Measurements from ENCODE around the gene PLK5.

PLK5 gene

GRCh38 chr19:1561236-1561842 is 37.5 kb downstream of the PLK5 start:
- H2AK5ac ChIP-seq (ENCODE audit: low read depth, low read length), result no peak overlapping the region
- H3K36me3 ChIP-seq (replicated peaks in 1 of 2; ENCODE audit: control insufficient read depth in 2 of 2, insufficient read depth in 2 of 2, low read length in 2 of 2), result peaks cover 39 to 83% of the 10 kb centered on the region in 2 donors
- H3K9me3 ChIP-seq (replicated peaks in 1 of 2; ENCODE audit: control insufficient read depth in 2 of 2, insufficient read depth in 1 of 2, low read depth in 1 of 2, low read length in 2 of 2), result peaks cover 0 to 8% of the 10 kb centered on the region in 2 donors
- H3K27me3 ChIP-seq (ENCODE audit: control insufficient read depth in 3 of 3, insufficient read depth in 3 of 3, low read depth in 1 of 3, low read length in 3 of 3), result no peaks in the 10 kb centered on the region
- peaks cover 10 to 14% of the 10 kb centered on the region in 2 donors for H3K4me1 ChIP-seq (ENCODE audit: control insufficient read depth in 2 of 2, insufficient read depth in 1 of 2, low read depth in 1 of 2, low read length in 2 of 2)
- no peak overlapping the region for H2AFZ ChIP-seq (ENCODE audit: low read length)
- WGBS, 2 donors (ENCODE audit: extremely low coverage in 2 of 2, insufficient read length in 2 of 2, insufficient replicate concordance in 1 of 2), result no CpG with 5 or more reads among the region's 17 CpGs
- no peak overlapping the region for H2BK15ac ChIP-seq (ENCODE audit: low read length)
- H3K27ac ChIP-seq (replicated peaks; ENCODE audit: low read length), result peak overlapping the region; percentile 35
- H4K91ac ChIP-seq (ENCODE audit: low read depth, low read length, poor library complexity), result no peak overlapping the region
- H2BK5ac ChIP-seq (ENCODE audit: low read length), result peak overlapping the region; percentile 76
- DNase-seq (ENCODE audit: low spot score), result no peak
- no peak overlapping the region for H3K4me2 ChIP-seq (ENCODE audit: insufficient read depth, low read length, poor library complexity, severe bottlenecking)
- no peak overlapping the region for H3K4me3 ChIP-seq (ENCODE audit: low read length in 2 of 2)
- H3K18ac ChIP-seq (ENCODE audit: low read length), result no peak overlapping the region
- H2BK12ac ChIP-seq (ENCODE audit: low read length), result no peak overlapping the region
- peaks cover 44% of the 10 kb centered on the region for H3K79me1 ChIP-seq (ENCODE audit: low read depth, low read length)
- H3K14ac ChIP-seq (ENCODE audit: low read length), result no peak overlapping the region
- no peak overlapping the region for H4K8ac ChIP-seq (ENCODE audit: low read depth, low read length)
- no peak overlapping the region for H3K4ac ChIP-seq (ENCODE audit: low read length)
- peak overlapping the region; percentile 52 for H3K23ac ChIP-seq (ENCODE audit: low read depth, low read length, poor library complexity)
- H3K9ac ChIP-seq (ENCODE audit: low read depth, low read length, poor library complexity), result peak overlapping the region; percentile 78
- no peak overlapping the region for H2BK120ac ChIP-seq (ENCODE audit: low read depth, low read length)

DNA sequence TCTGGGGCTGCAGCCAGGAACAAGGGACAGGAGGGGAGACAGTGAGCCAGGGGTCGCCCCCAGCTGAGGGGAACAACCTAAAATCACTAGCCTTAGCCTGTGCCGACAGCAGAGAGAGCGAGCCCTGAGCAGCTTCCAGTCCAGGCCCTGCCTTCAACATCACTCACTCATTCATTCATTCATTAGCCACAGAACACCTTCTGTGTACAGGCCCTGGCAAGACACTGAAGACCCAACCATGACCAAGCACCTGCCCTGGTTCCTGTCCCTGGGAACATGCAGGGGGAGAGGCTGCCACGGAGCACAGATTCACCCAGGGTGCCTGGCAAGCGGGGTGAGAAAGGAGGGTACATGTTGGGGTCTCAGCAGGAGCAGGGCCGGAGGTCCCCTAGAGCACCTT is 39.4 kb downstream of the PLK5 start:
- H3K18ac ChIP-seq (ENCODE audit: low read length), result no peak overlapping the region
- H3K79me1 ChIP-seq (ENCODE audit: low read depth, low read length), result peaks cover 39% of the 10 kb centered on the region
- H3K4ac ChIP-seq (ENCODE audit: low read length), result no peak overlapping the region
- H3K9me3 ChIP-seq (replicated peaks in 1 of 2; ENCODE audit: control insufficient read depth in 2 of 2, insufficient read depth in 1 of 2, low read depth in 1 of 2, low read length in 2 of 2), result peaks cover 0 to 5% of the 10 kb centered on the region in 2 donors
- no CpG with 5 or more reads among the region's 6 CpGs for WGBS, 2 donors (ENCODE audit: extremely low coverage in 2 of 2, insufficient read length in 2 of 2, insufficient replicate concordance in 1 of 2)
- DNase-seq (ENCODE audit: low spot score), result no peak
- H3K14ac ChIP-seq (ENCODE audit: low read length), result no peak overlapping the region
- H3K4me1 ChIP-seq (ENCODE audit: control insufficient read depth in 2 of 2, insufficient read depth in 1 of 2, low read depth in 1 of 2, low read length in 2 of 2), result peaks cover 10 to 14% of the 10 kb centered on the region in 2 donors
- no peak overlapping the region for H4K8ac ChIP-seq (ENCODE audit: low read depth, low read length)
- H2BK5ac ChIP-seq (ENCODE audit: low read length), result peak overlapping the region; percentile 3
- H3K9ac ChIP-seq (ENCODE audit: low read depth, low read length, poor library complexity), result no peak overlapping the region
- no peak overlapping the region for H2AK5ac ChIP-seq (ENCODE audit: low read depth, low read length)
- H3K4me2 ChIP-seq (ENCODE audit: insufficient read depth, low read length, poor library complexity, severe bottlenecking), result no peak overlapping the region
- H2BK120ac ChIP-seq (ENCODE audit: low read depth, low read length), result no peak overlapping the region
- no peak overlapping the region for H2AFZ ChIP-seq (ENCODE audit: low read length)
- no peak overlapping the region for H3K27ac ChIP-seq (replicated peaks; ENCODE audit: low read length)
- no peak overlapping the region for H2BK15ac ChIP-seq (ENCODE audit: low read length)
- no peaks in the 10 kb centered on the region for H3K27me3 ChIP-seq (ENCODE audit: control insufficient read depth in 3 of 3, insufficient read depth in 3 of 3, low read depth in 1 of 3, low read length in 3 of 3)
- H3K23ac ChIP-seq (ENCODE audit: low read depth, low read length, poor library complexity), result peak overlapping the region; percentile 75
- no peak overlapping the region for H2BK12ac ChIP-seq (ENCODE audit: low read length)
- H4K91ac ChIP-seq (ENCODE audit: low read depth, low read length, poor library complexity), result no peak overlapping the region
- peaks cover 32 to 65% of the 10 kb centered on the region in 2 donors for H3K36me3 ChIP-seq (replicated peaks in 1 of 2; ENCODE audit: control insufficient read depth in 2 of 2, insufficient read depth in 2 of 2, low read length in 2 of 2)
- H3K4me3 ChIP-seq (ENCODE audit: low read length in 2 of 2), result no peak overlapping the region

GRCh38 chr19:1566392-1567115 is 42.7 kb downstream of the PLK5 start:
- H3K4me2 ChIP-seq (ENCODE audit: insufficient read depth, low read length, poor library complexity, severe bottlenecking), result peak overlapping the region; percentile 94
- H2BK120ac ChIP-seq (ENCODE audit: low read depth, low read length), result peak overlapping the region; percentile 96
- H3K4ac ChIP-seq (ENCODE audit: low read length), result peak overlapping the region; percentile 98
- peaks cover 19 to 42% of the 10 kb centered on the region in 2 donors for H3K36me3 ChIP-seq (replicated peaks in 1 of 2; ENCODE audit: control insufficient read depth in 2 of 2, insufficient read depth in 2 of 2, low read length in 2 of 2)
- H2AFZ ChIP-seq (ENCODE audit: low read length), result peak overlapping the region; percentile 85
- peak overlapping the region; percentile 75 for H3K23ac ChIP-seq (ENCODE audit: low read depth, low read length, poor library complexity)
- no peak overlapping the region for H4K91ac ChIP-seq (ENCODE audit: low read depth, low read length, poor library complexity)
- H3K9ac ChIP-seq (ENCODE audit: low read depth, low read length, poor library complexity), result peak overlapping the region; percentile 99
- peak overlapping the region; percentile 98 to 99 for H3K4me3 ChIP-seq (ENCODE audit: low read length in 2 of 2)
- H2BK15ac ChIP-seq (ENCODE audit: low read length), result peak overlapping the region; percentile 58
- peak overlapping the region; percentile 99 for H3K18ac ChIP-seq (ENCODE audit: low read length)
- peaks cover 8 to 12% of the 10 kb centered on the region in 2 donors for H3K4me1 ChIP-seq (ENCODE audit: control insufficient read depth in 2 of 2, insufficient read depth in 1 of 2, low read depth in 1 of 2, low read length in 2 of 2)
- no peak overlapping the region for H2BK12ac ChIP-seq (ENCODE audit: low read length)
- DNase-seq (ENCODE audit: low spot score), result peak; percentile 84
- peak overlapping the region; percentile 65 for H4K8ac ChIP-seq (ENCODE audit: low read depth, low read length)
- H3K27ac ChIP-seq (replicated peaks; ENCODE audit: low read length), result peak overlapping the region; percentile 87
- H2AK5ac ChIP-seq (ENCODE audit: low read depth, low read length), result peak overlapping the region; percentile 100
- peak overlapping the region; percentile 96 for H2BK5ac ChIP-seq (ENCODE audit: low read length)
- H3K14ac ChIP-seq (ENCODE audit: low read length), result peak overlapping the region; percentile 90
- WGBS, 2 donors (ENCODE audit: extremely low coverage in 2 of 2, insufficient read length in 2 of 2, insufficient replicate concordance in 1 of 2), result no CpG with 5 or more reads among the region's 42 CpGs
- peaks cover 0 to 10% of the 10 kb centered on the region in 2 donors for H3K9me3 ChIP-seq (replicated peaks in 1 of 2; ENCODE audit: control insufficient read depth in 2 of 2, insufficient read depth in 1 of 2, low read depth in 1 of 2, low read length in 2 of 2)
- H3K79me1 ChIP-seq (ENCODE audit: low read depth, low read length), result peaks cover 15% of the 10 kb centered on the region
- peaks cover 0 to 6% (median 0%) of the 10 kb centered on the region in 3 experiments for H3K27me3 ChIP-seq (ENCODE audit: control insufficient read depth in 3 of 3, insufficient read depth in 3 of 3, low read depth in 1 of 3, low read length in 3 of 3)
